HL-60 (cell line): ENCODE results near the gene RPF1.

Experiments
- DNase-seq, 2 experiments: peaks; one replicate each; pipeline ENCODE4 v3.0.0-alpha.2; 2010 to 2020; ENCODE audit warnings: low read depth in 1 of 2, low spot score in 1 of 2
- H3K27ac ChIP-seq: fragments of 250-450 bp; sonication (Bioruptor Pico); replicated peaks from 2 replicates; pipeline ENCODE4 v1.5.1; 2020; ENCODE audit warnings: mild to moderate bottlenecking, moderate library complexity
- H3K27me3 ChIP-seq: fragments of 250-450 bp; sonication (Bioruptor Pico); 2 replicates; pipeline ENCODE4 v1.5.1; 2021; ENCODE audit warnings: mild to moderate bottlenecking, moderate library complexity; ENCODE audit not compliant: insufficient read depth, poor library complexity, severe bottlenecking
- H3K4me3 ChIP-seq: replicated peaks from 2 replicates; pipeline ENCODE4 v1.5.1; 2011; ENCODE audit warnings: mild to moderate bottlenecking, control low read depth, low read length; ENCODE audit not compliant: insufficient read depth
- CTCF ChIP-seq: IDR thresholded peaks from one replicate; pipeline ENCODE4 v1.5.1; 2011; ENCODE audit warnings: low read length, control low read depth, inconsistent platforms; ENCODE audit not compliant: insufficient read depth
- GABPA ChIP-seq: IDR thresholded peaks from 2 replicates; pipeline ENCODE4 v1.6.1; 2012; ENCODE audit warnings: low read depth
- POLR2AphosphoS5 ChIP-seq: IDR thresholded peaks from 2 replicates; pipeline ENCODE4 v1.6.1; 2012; ENCODE audit warnings: low read depth
- REST ChIP-seq: IDR thresholded peaks from 2 replicates; pipeline ENCODE4 v1.6.1; 2012; ENCODE audit warnings: low read depth; ENCODE audit not compliant: insufficient replicate concordance
- SPI1 ChIP-seq: IDR thresholded peaks from 2 replicates; pipeline ENCODE4 v1.6.1; 2012; ENCODE audit warnings: low read depth, mild to moderate bottlenecking, borderline replicate concordance

The RPF1 gene

GRCh38 chr1:84509029-84509428, 30.0 kb downstream of the RPF1 start:
- TF ChIP-seq CTCF = no peak
- no peak for TF ChIP-seq POLR2AphosphoS5
- TF ChIP-seq SPI1 = no peak
- no peak for TF ChIP-seq GABPA
- TF ChIP-seq REST = no peak
- Histone ChIP-seq H3K27me3 (no peaks in the 10 kb centered on the region), H3K27ac (no peak overlapping the region), H3K4me3 (no peak overlapping the region)
- DNase-seq = no peak

GRCh38 chr1:84510165-84510564, 31.1 kb downstream of the RPF1 start:
- TF ChIP-seq REST (no peak), CTCF (no peak), SPI1 (no peak), POLR2AphosphoS5 (no peak), GABPA (no peak)
- no peak for DNase-seq
- H3K27me3 ChIP-seq = no peaks in the 10 kb centered on the region
- H3K27ac ChIP-seq = no peak overlapping the region
- H3K4me3 ChIP-seq = no peak overlapping the region

- TF ChIP-seq CTCF = no peak
- no peak for TF ChIP-seq POLR2AphosphoS5
- TF ChIP-seq GABPA = no peak
- no peak for TF ChIP-seq REST
- TF ChIP-seq SPI1 = no peak
- no peaks in the 10 kb centered on the region for H3K27me3 ChIP-seq
- no peak overlapping the region for H3K4me3 ChIP-seq
- no peak for DNase-seq
- H3K27ac ChIP-seq = no peak overlapping the region
Observed at GRCh38 chr1:84510668-84511067, 31.6 kb downstream of the RPF1 start.
